Endothelial cell of umbilical vein (primary cell): Measurements from ENCODE around the gene FADS2. TPM values are rescaled to one million over a fixed set of nuclear protein-coding genes. Genes with fewer than 3 reads are reported as not detected.

Source experiments
- BruUV-seq: library from RNA; stranded (reverse); fragments of 400-500 nt; replicated peaks from 2 replicates; lab custom pipeline; 2021; lab: Mats Ljungman, UMichigan
- CTCF ChIA-PET: fragments of 300-600, 350-600 bp; sonication (Branson Sonifier 250); formaldehyde crosslinking; loops from one replicate; lab custom pipeline; 2021; ENCODE audit warnings: antibody characterized with exemption, inconsistent platforms; lab: Charles Lee
- POLR2A ChIA-PET: fragments of 300-600, 350-600 bp; sonication (Branson Sonifier 250); formaldehyde crosslinking; loops from one replicate; lab custom pipeline; 2021; ENCODE audit warnings: antibody characterized with exemption, inconsistent platforms; lab: Charles Lee
- DNase-seq: peaks from one replicate; pipeline ENCODE4 v3.0.0-alpha.2; 2011; ENCODE audit warnings: low read depth, low spot score
- FAIRE-seq: peaks from 2 replicates; lab custom pipeline; 2011; peaks lifted over from hg19 to GRCh38; lab: Jason Lieb, UNC
- H2AFZ ChIP-seq: 2 replicates; pipeline ENCODE4 v1.6.0; 2012; ENCODE audit warnings: low read depth, low read length, control low read depth, inconsistent platforms
- H3K27ac ChIP-seq: 2 replicates; pipeline ENCODE4 v1.5.1; 2011; ENCODE audit warnings: low read depth, mild to moderate bottlenecking, control low read depth, low read length, moderate library complexity; ENCODE audit not compliant: insufficient read depth
- H3K27me3 ChIP-seq, 2 experiments: 2 replicates each; pipeline versions ENCODE4 v1.6.0 to v1.6.1; 2011; ENCODE audit warnings: low read length in 2 of 2, mixed read lengths in 1 of 2; ENCODE audit not compliant: control insufficient read depth in 2 of 2, insufficient read depth in 2 of 2
- H3K36me3 ChIP-seq, 2 experiments: 2 replicates in 1 of 2; 3 replicates in 1 of 2; pipeline ENCODE4 v1.5.1; 2011; ENCODE audit warnings: low read length in 2 of 2, mild to moderate bottlenecking in 1 of 2, moderate library complexity in 1 of 2; ENCODE audit not compliant: control insufficient read depth in 2 of 2, insufficient read depth in 2 of 2; ENCODE audit errors: extremely low read depth in 1 of 2
- H3K4me1 ChIP-seq: 3 replicates; pipeline ENCODE4 v1.5.1; 2011; ENCODE audit warnings: mild to moderate bottlenecking, low read length; ENCODE audit not compliant: control insufficient read depth, insufficient read depth; ENCODE audit errors: extremely low read depth
- H3K4me2 ChIP-seq: 2 replicates; pipeline ENCODE4 v1.6.1; 2011; ENCODE audit warnings: low read length, control low read depth, mixed read lengths; ENCODE audit not compliant: insufficient read depth
- H3K4me3 ChIP-seq, 3 experiments: fragments of 200-600 bp in 1 of 3; sonication (generic), shearing (Covaris generic) in 1 of 3; replicated peaks in 1 of 3; 2 replicates each; pipeline ENCODE4 v1.5.1; 2011 to 2016; ENCODE audit warnings: control low read depth in 3 of 3, low read length in 3 of 3, mild to moderate bottlenecking in 2 of 3, inconsistent platforms in 1 of 3, low read depth in 1 of 3, moderate library complexity in 1 of 3; ENCODE audit not compliant: insufficient read depth in 1 of 3
- H3K79me2 ChIP-seq: 2 replicates; pipeline ENCODE4 v1.6.0; 2012; ENCODE audit warnings: low read length, inconsistent platforms; ENCODE audit not compliant: control insufficient read depth, insufficient read depth
- H3K9ac ChIP-seq: replicated peaks from 2 replicates; pipeline ENCODE3; 2011; ENCODE audit warnings: low read length, control low read depth; ENCODE audit not compliant: insufficient read depth; ENCODE audit errors: extremely low read depth
- H3K9me1 ChIP-seq: replicated peaks from 3 replicates; pipeline ENCODE4 v1.6.0; 2011; ENCODE audit warnings: mild to moderate bottlenecking, low read length; ENCODE audit not compliant: control insufficient read depth, insufficient read depth; ENCODE audit errors: extremely low read depth
- H3K9me3 ChIP-seq: replicated peaks from 2 replicates; pipeline ENCODE4 v1.5.1; 2012; ENCODE audit warnings: low read length, inconsistent platforms; ENCODE audit not compliant: control insufficient read depth, insufficient read depth
- H4K20me1 ChIP-seq: replicated peaks from 2 replicates; pipeline ENCODE3; 2011; ENCODE audit warnings: mild to moderate bottlenecking, low read length; ENCODE audit not compliant: control insufficient read depth, insufficient read depth; ENCODE audit errors: extremely low read depth
- MYC ChIP-seq: IDR thresholded peaks from one replicate; pipeline ENCODE4 v1.6.1; 2011; ENCODE audit warnings: mild to moderate bottlenecking, low read depth, low read length
- POLR2A ChIP-seq: IDR thresholded peaks from 2 replicates; pipeline ENCODE4 v1.6.1; 2012; ENCODE audit warnings: low read depth, mild to moderate bottlenecking, control low read depth, low read length
- POLR2AphosphoS5 ChIP-seq: IDR thresholded peaks from 2 replicates; pipeline ENCODE4 v1.6.1; 2012; ENCODE audit warnings: low read depth, mild to moderate bottlenecking, control low read depth, low read length, moderate library complexity; ENCODE audit not compliant: insufficient read depth
- dilution Hi-C: fragments of 300-500 bp; cut with MboI; formaldehyde crosslinking; loops from one replicate; pipeline ENCODE4 v1.15.0; 2019; ENCODE audit warnings: low sequenced_read_pairs; ENCODE audit not compliant: extremely low pct_ligation_motif_present
- intact Hi-C: fragments of 100-400 bp; cut with micrococcal nuclease; formaldehyde crosslinking; loops from one replicate; pipeline ENCODE4 v1.10.0; 2022
- polyA plus RNA-seq, 4 experiments: library from polyadenylated mRNA; depleted of rRNA in 3 of 4; stranded (reverse) in 3 of 4; unstranded in 1 of 4; fragments of >200 nt; gene quantifications; 2 replicates each; pipeline versions ENCODE4 v1.2.1 to v1.2.3, GENCODE V29; 2011 to 2012; ENCODE audit warnings: missing spikeins in 1 of 4
- total RNA-seq: library from RNA; stranded (reverse); gene quantifications from 2 replicates; pipeline ENCODE4 v1.2.3, GENCODE V29; 2021

The FADS2 gene
- total and polyA plus RNA-seq, 2 donors (not counting 3 experiments of a cell fraction or from before 2014, with no cell fraction given): 668 to 898 TPM

DNA sequence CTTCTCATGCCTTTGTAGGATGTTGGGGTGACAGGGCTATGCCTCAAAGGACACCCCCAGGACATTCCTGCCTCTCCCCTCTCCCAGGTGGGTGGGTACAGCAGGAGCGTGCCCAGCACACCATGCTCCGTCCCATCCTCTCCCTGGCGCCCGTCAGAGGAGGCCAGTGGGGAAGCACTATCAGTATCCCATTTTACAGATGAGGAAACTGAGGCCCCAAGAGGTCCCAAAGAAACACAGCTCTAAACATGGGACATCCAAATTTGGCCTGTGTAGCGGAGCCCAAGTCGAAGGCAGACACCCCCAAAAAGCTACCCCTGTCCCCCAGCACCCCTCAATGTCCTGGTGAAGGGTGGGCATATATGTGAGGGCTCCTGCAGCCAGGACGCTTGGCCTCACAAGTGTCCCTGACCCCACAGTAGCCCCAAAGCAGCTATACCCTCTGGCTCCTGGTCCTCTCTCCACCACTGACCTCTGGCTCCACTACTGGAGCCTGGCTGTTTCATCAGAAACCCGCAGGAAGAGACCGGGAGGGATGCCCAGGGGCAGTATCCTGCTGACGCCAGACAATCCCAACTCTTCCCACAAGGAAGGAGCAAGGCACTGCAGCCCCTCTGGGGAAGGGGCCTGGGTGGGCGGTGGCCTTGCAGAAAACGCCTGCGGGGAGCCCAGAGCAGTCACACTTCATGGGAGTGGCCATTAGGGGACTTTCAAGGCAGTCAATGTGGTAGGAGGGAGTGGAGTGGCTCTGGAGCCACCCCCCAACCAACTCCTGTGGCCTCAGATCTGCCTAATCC, 57.9 kb downstream of the FADS2 start:
- H3K4me2 ChIP-seq: no peak overlapping the region
- no peaks in the 10 kb centered on the region for H3K27me3 ChIP-seq
- H3K9ac ChIP-seq: no peak overlapping the region
- H3K4me3 ChIP-seq: no peak overlapping the region
- H3K36me3 ChIP-seq: peaks cover 0 to 10% of the 10 kb centered on the region in 2 experiments
- no peaks in the 10 kb centered on the region for H4K20me1 ChIP-seq
- H3K9me3 ChIP-seq: no peaks in the 10 kb centered on the region
- no peak for FAIRE-seq
- no TSS peak for BruUV-seq
- no peak overlapping the region for H2AFZ ChIP-seq
- DNase-seq: no peak
- no peak overlapping the region for H3K27ac ChIP-seq
- peaks cover 80% of the 10 kb centered on the region for H3K79me2 ChIP-seq
- no peak for TF ChIP-seq MYC
- dilution Hi-C loops (no loop called here), intact Hi-C loops (no loop called here)
- CTCF ChIA-PET: interaction anchor here (3.1 to 4.8 kb wide), 2 partner anchors 15 kb away, joined by 19 read pairs; no protein-coding TSS in a partner anchor
- POLR2A ChIA-PET: no interaction called here
- H3K9me1 ChIP-seq: no peaks in the 10 kb centered on the region
- H3K4me1 ChIP-seq: peaks cover 41% of the 10 kb centered on the region

DNA sequence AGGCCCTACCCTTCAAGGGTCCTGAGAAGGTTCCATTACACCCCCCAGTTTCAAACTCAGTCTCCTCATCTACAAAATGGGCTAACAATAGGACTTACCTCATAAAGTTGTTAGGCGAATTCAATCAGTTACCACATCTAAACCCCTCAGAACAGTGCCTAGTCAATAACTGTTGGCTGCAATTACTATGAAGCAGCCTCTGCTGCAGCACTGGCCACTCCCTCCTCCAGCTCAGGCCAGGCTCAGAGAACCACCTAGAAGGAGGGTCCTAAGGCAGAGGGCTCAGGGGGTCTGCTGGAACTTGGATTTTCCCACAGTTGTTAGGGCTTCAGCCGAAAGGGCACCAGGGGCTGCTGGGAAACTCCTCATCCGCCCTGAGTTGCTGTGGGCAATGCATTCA, 58.5 kb downstream of the FADS2 start:
- no TSS peak for BruUV-seq
- peaks cover 0 to 10% of the 10 kb centered on the region in 2 experiments for H3K36me3 ChIP-seq
- dilution Hi-C loops (no loop called here), intact Hi-C loops (no loop called here)
- no peaks in the 10 kb centered on the region for H3K9me1 ChIP-seq
- H3K79me2 ChIP-seq: peaks cover 75% of the 10 kb centered on the region
- CTCF ChIA-PET: interaction anchor here (2.3 to 4.8 kb wide), 2 partner anchors 11 to 15 kb away, joined by 6 to 19 read pairs; no protein-coding TSS in a partner anchor
- POLR2A ChIA-PET: no interaction called here
- H4K20me1 ChIP-seq: no peaks in the 10 kb centered on the region
- H3K4me1 ChIP-seq: peaks cover 35% of the 10 kb centered on the region
- no peak overlapping the region for H3K4me3 ChIP-seq
- H3K9me3 ChIP-seq: no peaks in the 10 kb centered on the region
- H3K9ac ChIP-seq: no peak overlapping the region
- H2AFZ ChIP-seq: no peak overlapping the region
- TF ChIP-seq POLR2AphosphoS5: no peak
- no peak for TF ChIP-seq MYC
- no peak for TF ChIP-seq POLR2A
- H3K27ac ChIP-seq: no peak overlapping the region
- no peaks in the 10 kb centered on the region for H3K27me3 ChIP-seq
- H3K4me2 ChIP-seq: no peak overlapping the region
- FAIRE-seq (no peak), DNase-seq (no peak)
